SU-DHL-6 (cell line): ENCODE measurements around the gene SPATS1.

ENCODE experiments used
- EZH2phosphoT487 ChIP-seq: fragments of 200-600 bp; sonication (generic), shearing (Covaris generic); conservative IDR thresholded peaks from 2 replicates; pipeline ENCODE4 v1.6.1; 2018; ENCODE audit warnings: mild to moderate bottlenecking, antibody characterized with exemption, low read length, moderate library complexity, mixed read lengths
- TF ChIP-seq, protein P1 (sequence below): fragments of 200-600 bp; sonication (generic); IDR thresholded peaks from one replicate; pipeline ENCODE4 v1.5.1; 2017; ENCODE audit warnings: antibody characterized with exemption, mild to moderate bottlenecking, low read length, moderate library complexity; ENCODE audit not compliant: insufficient read depth, poor library complexity, severe bottlenecking

DNA sequence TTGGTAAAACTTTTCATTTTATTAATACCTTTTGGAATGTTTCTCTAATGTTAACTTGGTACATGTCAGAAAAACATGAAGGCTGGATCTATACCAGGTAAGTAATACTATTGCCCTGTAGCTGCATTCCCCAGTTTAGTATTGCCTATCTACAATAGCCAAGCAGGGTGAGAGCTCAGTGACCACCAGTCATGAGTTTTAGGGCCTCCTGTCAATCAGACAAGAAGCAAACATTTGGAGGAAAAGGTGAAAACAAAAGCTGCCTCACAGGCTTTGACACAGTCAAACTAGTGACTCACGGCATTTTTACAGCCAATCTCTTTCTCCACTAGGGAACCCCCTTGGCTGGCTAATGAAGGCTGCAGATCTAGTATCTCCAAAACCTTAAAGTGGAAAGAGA is 35.5 kb downstream of the SPATS1 start:
- TF ChIP-seq, protein P1, sequence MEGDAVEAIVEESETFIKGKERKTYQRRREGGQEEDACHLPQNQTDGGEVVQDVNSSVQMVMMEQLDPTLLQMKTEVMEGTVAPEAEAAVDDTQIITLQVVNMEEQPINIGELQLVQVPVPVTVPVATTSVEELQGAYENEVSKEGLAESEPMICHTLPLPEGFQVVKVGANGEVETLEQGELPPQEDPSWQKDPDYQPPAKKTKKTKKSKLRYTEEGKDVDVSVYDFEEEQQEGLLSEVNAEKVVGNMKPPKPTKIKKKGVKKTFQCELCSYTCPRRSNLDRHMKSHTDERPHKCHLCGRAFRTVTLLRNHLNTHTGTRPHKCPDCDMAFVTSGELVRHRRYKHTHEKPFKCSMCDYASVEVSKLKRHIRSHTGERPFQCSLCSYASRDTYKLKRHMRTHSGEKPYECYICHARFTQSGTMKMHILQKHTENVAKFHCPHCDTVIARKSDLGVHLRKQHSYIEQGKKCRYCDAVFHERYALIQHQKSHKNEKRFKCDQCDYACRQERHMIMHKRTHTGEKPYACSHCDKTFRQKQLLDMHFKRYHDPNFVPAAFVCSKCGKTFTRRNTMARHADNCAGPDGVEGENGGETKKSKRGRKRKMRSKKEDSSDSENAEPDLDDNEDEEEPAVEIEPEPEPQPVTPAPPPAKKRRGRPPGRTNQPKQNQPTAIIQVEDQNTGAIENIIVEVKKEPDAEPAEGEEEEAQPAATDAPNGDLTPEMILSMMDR: no peak
- TF ChIP-seq EZH2phosphoT487: no peak
